Hematopoietic multipotent progenitor cell treated with erythropoietin and hydrocortisone succinate and interleukin-3 and kit ligand, for 17 days (in vitro differentiated cells): ENCODE results near the gene TRAF2.
A peak's percentile ranks its signal among the peaks of the same experiment; 100 is the strongest.

Experiments
- DNase-seq: peaks from one replicate; pipeline ENCODE4 v3.0.0-alpha.2; 2015; ENCODE audit warnings: low spot score

Gene TRAF2

DNA sequence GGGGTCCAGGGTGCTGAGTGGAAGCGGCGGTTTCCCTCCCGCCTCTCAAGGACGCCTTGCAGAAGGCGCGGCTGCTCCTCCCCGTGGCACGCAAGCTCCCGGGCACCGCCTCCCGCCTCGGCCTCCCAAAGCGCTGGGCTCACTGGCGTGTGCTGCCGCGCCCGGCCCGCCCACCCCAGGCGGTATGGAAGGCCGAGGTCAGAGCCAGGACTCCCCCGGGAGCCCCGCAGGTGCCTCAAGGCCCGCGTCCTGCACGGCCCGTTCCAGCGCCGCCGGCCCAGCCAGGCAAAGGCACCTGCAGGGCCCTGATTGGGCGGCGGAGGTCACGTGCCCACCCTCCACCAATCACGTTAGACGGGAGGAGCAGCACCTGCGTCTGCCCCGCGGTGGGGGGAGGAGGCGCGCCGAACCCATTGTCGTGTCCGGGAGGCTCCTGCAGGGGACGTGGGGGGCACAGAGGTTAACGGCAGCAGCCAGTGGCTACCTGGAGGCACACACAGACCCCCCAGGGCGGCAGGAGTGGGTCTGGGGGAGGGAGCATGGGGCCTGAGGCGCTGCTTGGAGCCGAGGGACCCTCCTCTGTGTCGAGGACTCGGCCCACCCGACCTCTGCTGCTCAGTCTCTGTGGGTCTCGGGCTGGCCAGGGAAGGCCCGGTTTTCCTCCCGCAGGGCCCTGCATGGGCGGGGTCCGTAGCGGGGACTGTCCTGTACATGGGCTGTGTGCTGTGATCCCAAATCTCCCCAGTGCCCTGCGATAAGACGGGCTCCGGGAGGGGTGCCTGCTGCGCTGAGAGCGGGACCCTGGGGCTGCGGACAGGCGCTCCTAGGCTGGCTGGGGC, 63.7 kb downstream of the TRAF2 start:
- peak; percentile 96 for DNase-seq

DNA sequence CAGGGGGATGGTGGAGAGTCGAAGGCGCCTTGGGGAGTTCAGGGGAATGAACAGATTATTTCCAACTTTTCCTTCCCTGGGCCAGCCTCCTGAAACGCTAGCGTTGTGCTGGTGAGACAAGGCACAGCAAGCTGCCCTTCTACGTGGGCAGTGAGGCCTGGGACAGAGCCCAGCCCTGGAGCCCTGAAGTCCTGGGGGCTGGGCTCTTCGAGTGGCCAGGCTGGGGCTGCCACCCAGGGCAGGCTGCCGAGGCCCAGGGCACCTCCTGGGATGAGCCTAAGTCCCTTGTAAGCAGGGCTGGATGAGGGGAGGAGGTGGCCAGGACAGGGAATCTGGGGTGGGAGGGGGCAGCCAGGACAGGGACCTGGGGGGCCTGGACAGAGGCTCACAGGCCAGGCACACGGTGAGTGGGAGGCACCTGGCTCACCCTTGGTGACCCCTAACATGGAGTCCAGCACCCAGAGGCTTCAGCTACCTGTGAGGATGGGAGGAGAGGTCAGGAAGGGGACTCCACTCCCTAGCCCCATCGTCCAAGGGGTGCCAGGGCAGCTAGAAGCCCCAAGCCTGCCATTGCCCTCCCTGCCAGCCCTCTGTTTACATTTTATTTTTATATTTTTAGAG, 64.5 kb downstream of the TRAF2 start:
- DNase-seq, result no peak

DNA sequence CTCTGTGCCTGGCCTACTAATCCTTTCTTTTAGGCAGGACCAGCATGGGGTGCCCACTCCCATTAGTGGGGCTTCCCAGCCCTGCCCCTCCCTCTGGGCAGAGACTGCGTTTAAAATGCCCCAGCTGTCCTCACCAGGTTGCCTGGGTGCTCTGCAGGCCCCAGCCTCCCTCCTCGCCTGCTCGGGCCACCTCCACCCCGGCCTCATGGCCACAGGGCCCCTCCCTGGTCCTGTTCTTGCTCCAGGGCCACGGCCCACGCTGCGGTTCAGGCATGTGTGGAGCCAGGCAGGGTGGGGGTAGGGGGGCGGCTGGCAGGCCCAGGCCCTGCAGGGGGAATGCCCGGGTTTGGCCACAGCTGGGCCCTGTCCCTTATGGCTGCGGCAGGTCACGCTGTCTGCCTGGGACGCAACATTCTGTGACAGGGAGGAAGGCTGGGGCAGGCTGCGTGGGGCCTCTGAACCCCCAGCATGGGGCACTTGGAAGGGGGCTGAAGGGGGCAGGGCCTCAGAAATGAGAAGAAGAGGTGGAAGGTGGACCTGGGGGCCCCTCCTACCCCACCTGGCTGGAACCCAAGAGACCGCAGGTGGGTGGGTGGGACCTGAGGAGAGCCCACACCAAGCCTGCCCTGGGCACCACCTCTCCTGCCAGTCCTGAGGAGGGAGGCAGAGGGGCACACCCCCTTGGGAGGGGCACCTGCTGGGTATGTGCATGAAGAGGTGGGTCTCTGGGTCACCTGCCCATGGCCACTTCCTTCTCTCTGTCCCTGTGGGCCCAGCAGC, 65.4 kb downstream of the TRAF2 start, which contains the start of gene LCN12:
Gene LCN12, plus strand, starts transcription at position 733 of the 780 bp plus-strand sequence. CDS start 55 bp downstream, outside the sequence.
- DNase-seq, result no peak

DNA sequence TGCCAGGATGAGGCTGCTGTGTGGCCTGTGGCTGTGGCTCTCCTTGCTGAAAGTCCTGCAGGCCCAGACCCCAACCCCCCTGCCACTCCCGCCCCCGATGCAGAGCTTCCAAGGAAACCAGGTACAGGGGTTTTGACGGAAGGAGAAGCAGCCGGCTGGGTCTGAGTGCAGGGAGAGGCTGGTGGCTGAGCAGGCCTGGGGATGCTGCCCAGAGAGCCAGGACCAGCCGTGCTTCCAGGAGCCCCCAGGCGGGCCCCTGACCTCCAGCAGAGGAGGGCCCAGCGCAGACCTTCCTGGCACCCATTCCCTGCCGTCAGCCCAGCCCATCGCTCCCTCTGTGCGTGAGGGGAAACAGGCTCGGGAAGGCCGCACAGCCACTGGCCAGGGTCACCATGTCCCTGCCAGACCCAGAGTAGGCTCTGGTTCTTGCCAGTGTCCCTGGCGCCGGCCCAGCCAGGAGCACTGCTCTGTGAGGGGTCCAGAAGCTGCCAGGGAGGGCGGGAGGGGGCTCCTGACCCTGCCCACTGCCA, 66.1 kb downstream of the TRAF2 start:
- no peak for DNase-seq

DNA sequence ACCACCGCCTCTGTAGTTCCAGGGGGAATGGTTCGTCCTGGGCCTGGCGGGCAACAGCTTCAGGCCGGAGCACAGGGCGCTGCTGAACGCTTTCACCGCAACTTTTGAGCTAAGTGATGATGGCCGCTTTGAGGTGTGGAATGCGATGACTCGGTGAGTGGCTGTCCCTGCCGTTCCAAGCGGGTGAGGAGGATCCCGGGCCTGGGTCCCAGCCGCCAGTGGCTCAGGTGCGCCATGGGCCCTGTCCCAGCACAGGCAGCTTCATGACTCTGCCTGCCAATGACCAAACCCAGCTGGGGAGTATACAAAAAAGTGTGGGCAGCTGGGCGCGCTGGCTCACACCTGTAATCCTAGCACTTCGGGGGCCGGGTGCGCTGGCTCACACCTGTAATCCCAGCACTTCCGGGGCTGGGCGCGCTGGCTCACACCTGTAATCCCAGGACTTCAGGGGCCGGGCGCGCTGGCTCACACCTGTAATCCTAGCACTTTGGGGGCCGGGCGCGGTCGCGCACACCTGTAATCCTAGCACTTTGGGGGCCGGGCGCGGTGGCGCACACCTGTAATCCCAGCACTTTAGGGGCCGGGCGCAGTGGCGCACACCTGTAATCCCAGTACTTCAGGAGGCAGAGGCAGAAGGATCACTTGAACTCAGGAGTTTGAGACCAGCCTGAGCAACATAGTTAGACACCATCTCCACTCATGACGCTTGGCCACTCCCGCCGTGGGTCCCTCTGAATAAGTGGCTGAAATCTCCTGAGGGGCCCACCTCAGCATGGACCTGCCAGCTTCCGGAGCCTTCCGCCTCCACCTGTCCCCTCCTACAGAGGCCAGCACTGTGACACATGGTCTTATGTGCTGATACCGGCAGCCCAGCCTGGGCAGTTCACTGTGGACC, 66.8 kb downstream of the TRAF2 start:
- no peak for DNase-seq

DNA sequence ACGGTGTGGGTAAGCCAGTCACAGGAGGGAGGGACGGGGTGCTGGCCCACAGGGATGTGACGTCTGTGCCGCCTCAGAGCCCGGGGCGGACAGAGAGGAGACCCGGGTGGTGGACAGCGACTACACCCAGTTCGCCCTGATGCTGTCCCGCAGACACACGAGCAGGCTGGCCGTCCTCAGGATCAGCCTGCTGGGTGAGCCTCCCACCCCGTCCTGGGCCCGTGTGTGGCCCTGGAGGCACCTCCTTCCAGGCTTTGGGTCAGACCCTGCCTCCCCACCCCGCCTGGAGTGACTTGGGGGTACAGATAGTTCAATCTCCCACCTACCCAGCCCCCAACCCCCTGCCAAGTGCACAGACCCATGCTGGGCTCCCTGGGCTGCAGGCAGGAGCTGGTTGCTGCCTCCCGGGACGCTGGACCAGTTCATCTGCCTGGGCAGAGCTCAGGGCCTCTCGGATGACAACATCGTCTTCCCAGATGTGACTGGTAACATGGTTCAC, 67.5 kb downstream of the TRAF2 start:
- no peak for DNase-seq

DNA sequence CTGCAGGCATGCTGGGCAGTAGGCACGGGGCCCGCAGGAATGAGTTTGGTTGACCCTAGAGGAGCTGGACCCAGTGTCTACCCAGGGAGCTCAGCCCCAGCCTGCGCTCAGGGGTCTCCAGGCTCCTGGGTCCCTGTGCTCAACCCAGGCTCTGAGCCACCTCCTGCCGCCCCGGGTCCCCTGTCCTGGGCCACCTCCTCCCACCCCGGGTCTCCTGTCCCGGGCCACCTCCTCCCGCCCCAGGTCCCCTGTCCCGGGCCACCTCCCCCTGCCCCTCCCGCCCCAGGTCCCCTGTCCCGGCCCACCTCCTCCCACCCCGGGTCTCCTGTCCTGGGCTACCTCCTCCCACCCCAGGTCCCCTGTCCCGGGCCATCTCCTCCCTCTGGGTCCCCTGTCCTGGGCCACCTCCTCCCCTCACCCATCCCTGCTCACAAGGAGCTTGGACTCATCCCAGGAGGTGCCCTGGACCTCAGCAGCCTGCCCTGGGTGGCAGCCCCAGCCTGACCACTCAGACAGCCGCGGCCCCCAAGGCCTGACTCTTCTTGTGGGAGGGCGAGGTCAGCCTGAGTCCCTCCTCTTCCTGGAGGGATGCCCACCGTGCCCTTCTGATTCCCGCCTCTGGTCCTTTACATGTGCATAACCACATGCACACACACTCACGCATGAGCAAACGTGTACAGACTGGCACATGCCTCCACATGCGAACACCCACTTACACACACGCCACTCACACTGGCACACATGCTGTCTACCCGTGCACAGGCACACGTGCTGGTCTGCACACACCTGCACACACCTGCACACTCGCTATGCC, 68.2 kb downstream of the TRAF2 start:
- no peak for DNase-seq

DNA sequence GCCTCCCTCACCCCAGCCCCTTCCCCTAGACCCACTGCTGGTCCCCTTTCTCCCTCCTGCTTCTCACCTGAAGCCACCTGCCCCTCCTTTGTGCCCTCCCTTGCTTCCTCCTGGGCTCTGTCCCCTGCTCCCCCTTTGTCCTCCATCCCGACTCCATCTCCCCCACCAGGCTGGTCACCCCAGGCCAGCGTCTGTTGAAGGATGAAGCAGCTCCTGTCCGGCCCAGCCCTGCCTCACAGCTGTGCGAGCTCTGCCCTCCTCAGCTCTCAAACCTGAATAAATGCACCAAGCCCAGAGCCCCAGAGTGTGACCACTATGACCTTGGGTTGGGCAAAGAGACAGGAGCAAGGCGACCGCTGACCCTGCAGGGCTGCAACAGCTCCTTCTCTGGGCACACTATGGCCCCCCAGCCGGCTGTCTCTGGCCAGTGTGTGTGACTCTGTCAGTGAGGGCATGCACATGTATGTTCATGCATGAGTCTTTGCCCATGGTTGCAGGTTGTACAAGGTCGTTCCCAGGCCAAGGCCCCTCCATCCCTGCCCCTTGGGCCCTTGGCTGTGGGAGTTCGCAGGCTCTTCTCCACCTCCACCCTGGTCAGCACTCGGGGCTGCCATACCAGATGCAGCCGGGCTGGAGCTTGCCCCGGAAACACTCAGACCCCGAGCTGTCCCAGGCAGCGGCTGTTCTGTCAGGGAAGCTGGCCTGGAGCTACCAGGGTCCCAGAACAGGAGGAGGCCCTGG, 69.1 kb downstream of the TRAF2 start:
- no peak for DNase-seq

DNA sequence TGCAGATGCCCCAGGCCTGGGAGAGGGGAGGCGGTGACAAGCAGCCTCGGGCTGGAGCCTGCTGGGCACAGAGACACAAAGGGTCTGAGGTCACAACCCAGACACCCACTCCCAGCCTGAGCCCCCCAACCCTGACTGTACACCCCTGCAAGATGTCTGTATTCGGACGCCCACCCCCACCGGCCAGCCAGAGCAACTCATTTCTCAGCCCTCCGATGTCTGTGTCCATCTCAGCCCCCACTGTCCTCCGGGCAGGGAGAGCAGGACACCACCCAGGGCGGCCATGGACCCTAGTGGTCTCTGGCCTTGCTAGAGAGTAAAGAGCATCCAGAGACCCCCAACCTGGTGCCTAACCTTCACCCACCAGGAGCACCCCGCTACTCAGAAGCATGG, 69.6 kb downstream of the TRAF2 start:
- no peak for DNase-seq

DNA sequence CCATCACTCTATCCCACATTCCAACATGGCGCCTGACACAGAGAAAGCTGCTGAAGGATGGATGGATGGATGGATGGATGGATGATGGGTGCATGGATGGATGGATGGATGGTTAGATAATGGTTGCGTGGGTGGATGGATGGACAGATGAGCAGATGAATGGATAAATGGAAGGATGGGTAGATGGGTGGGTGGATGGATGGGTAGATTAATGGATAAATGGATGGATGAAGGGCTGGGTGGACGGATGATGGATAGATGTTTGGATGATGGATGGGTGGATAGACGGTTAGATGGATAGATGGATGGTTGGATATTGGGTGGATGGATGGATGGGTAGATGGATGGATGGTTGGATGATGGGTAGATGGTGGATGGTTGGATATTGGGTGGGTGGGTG, 70.3 kb downstream of the TRAF2 start:
- no peak for DNase-seq

DNA sequence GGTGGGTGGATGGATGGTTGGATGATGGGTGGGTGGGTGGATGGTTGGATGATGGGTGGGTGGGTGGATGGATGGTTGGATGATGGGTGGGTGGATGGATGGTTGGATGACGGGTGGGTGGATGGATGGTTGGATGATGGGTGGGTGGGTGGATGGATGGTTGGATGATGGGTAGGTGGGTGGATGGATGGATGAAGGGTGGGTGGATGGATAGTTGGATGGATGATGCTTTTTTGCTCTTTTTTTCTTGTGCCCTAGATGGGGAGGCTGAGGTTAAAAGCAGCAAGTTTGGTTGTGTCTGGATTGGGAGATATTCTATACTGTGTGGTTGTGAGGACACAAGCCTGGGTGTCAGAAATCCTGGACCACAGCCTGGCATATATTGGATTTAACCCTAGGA, 71.1 kb downstream of the TRAF2 start:
- DNase-seq, result no peak

DNA sequence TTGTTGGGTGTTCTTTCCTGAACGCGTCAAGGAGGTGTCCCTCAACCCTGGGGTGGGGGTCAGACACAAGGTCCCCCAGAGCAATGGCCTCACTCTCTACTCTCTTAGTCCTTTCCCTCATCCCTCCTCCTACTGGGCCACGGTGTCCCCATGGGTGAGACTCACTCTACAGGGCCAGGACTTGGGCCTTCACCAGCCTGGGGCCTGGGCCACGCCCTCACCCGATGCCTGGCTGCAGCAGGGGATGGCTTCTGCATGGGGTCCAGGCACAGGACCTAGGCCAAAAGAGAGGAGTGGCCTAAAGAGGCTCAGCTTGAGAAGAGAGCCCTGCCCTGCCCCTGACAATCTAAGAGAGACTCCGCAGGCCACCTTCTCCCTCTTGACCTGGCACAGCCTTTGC, 71.6 kb downstream of the TRAF2 start:
- DNase-seq, result no peak

DNA sequence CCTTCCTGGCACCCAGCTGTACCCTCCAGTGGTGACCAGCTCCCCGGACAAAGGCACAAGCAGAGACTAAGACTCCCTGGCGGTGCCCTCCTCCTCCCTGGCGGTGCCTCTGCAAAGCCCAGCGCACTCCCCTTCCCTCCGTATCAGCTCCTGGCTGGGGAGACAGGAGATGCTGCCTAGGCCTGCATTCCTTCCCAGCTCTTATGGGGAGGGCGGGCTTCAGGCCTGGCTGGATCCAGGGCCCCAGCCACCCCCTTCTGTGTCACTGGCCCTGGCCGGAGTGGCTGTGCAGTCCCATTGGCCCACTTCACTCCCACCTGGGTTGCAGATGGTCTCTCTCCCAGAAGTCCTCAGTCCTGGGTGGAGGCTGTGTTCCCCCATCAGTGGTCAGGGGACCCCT, 72.2 kb downstream of the TRAF2 start:
- no peak for DNase-seq

DNA sequence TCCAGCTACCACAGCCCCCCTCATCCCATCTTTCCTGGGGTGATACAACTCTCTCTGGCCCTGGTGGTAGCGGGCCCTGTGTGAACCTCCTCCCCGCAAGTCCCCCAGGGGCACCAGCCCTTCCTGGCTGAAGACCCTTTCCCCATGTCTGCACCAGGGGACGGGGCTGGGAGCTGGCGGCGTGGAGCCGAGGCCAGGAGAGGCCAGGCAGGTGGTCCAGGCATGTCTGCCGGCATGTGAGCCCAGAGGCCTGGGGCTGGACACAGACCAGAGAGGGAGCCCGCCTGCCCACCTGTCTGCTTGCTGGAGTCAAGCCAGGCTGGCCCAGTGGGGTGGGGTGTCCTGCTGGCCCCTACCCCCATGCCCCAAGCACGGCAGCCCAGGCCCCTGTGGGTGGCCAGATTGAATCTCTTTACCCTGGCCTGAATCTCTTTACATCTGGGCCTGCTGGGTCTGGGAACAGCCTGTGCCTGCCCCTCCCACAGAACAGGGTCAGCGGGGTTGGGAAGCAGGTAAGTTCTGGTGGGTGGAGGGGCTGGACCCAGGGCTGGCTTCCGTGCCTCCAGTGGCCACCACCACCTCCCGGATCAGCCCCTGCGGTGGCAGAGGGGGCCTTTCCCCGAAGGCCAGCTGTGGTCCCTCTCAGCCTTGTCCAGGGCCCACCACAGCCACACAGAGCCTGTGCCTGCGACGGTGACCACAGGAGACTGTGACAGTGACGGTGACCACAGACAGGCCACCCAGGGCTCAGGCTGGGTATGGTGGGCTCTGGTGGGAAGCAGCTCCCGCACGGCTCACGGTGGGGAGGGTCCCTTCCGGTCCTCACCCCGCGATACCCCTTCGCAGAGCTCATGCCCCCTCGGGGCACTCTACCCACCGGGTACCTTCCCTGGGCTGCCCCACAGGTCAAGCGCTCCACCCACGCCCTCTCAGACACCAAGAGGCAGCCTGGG, 72.9 kb downstream of the TRAF2 start:
- no peak for DNase-seq

DNA sequence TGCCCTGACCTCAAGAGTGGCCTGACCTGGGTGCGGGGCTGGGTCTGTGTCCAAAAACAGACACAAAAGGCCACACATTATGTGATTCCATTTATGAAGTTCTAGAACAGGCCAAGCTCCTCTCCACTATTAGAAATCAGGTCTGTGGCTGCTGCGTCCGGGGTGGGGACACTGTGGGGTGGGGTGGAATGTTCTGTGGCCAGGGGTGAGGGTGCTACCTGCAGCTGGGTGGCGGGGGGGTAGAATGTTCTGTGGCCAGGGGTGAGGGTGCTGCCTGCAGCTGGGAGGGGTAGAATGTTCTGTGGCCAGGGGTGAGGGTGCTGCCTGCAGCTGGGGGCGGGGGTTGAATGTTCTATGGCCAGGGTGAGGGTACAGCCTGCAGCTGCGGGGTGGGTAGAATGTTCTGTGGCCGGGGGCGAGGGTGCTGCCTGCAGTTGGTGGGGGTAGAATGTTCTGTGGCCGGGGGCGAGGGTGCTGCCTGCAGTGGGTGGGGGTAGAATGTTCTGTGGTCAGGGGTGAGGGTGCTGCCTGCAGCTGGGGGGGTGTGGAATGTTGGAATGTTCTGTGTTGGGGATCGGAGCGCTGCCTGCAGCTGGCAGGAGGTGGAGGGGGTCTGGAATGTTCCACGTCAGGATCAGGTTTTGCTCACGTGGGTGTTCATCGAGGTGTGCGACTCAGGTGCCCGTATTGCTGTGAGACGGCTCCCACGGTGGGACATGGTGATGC, 74.1 kb downstream of the TRAF2 start:
- DNase-seq, result no peak

DNA sequence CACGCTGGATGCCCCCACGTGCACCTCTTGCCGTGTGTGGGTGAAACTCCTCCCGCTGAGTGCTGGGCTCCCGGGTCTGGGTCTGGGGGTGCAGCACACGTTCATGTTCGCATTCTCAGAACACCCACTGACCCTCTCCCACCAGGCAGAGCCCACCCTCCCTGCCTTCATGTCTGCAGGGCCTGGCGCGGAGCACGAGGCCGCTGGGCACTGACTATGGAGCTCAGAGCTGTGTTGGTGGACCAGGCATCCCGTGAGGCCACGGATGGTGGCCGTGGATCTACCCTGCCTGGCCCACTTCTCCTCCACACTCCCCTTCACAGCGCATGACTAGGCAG, 74.6 kb downstream of the TRAF2 start:
- no peak for DNase-seq

DNA sequence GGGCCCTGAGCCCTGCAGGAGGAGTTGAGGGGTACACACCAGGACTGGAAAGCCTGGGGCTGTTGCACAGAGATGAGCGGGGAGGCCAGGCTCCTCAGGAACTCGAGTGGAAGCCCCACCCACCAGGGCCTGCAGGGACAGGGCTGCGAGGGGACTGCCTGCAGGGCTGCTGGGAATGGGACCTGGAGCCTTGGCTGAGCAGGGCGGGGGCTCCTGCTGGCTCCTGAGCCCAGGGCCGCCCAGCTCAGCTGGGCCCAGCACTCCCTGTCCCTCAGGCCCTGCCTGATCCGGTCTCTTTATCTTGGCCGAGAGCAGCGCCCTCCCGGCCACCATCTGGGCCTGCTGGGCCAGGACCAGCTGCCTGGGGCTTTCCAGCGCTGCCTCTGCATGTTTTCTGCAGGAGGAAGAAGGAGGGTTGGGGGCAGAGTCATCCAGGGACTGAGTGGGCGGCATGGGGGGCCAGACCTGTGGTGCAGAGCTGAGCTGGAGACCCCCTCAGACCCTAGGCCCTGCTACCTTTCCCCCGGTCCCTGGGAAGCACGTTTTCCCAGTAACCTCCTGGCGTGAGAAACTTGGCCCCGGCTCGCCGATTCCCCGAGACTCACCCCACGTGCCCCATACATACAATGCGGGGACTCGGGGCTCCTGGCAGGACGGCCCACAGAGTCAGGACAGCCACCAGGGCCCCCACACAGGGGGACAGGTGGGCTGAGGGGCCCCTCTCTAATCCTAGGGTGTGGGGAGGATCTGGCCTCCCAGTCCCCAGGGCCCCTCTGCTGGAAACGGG, 75.2 kb downstream of the TRAF2 start:
- no peak for DNase-seq
